H1 (cell line): ENCODE results near the gene RPS21. TPM values are rescaled to one million over a fixed set of nuclear protein-coding genes. Genes with fewer than 3 reads are reported as not detected.

Experiments used
- CTCF ChIA-PET: fragments of 300-600 bp; sonication (Branson Sonifier 250); formaldehyde crosslinking; loops from one replicate; lab custom pipeline; 2021; ENCODE audit not compliant: partially characterized antibody; lab: Charles Lee
- POLR2A ChIA-PET: fragments of 300-600 bp; sonication (Branson Sonifier 250); formaldehyde crosslinking; loops from one replicate; lab custom pipeline; 2021; ENCODE audit warnings: inconsistent platforms; ENCODE audit not compliant: partially characterized antibody; lab: Charles Lee
- DNase-seq, 2 experiments: peaks; one replicate each; pipeline versions ENCODE4 v3.0.0 to v3.0.0-alpha.2; 2010 to 2022; ENCODE audit warnings: low spot score in 2 of 2, low read depth in 1 of 2, mixed read lengths in 1 of 2
- FAIRE-seq: peaks from 2 replicates; lab custom pipeline; 2011; peaks lifted over from hg19 to GRCh38; lab: Jason Lieb, UNC
- H2AFZ ChIP-seq: 2 replicates; pipeline ENCODE4 v1.8.1; 2012; ENCODE audit warnings: low read length, inconsistent platforms
- H2AK5ac ChIP-seq: 2 replicates; pipeline ENCODE4 v1.6.1; 2013; ENCODE audit warnings: low read depth, low read length
- H2BK120ac ChIP-seq: replicated peaks from 2 replicates; pipeline ENCODE3; 2013; ENCODE audit warnings: low read depth, low read length, inconsistent platforms
- H2BK12ac ChIP-seq: 2 replicates; pipeline ENCODE4 v1.6.1; 2013; ENCODE audit warnings: low read depth, low read length
- H2BK15ac ChIP-seq: 2 replicates; pipeline ENCODE4 v1.6.1; 2013; ENCODE audit warnings: low read length
- H2BK20ac ChIP-seq: 2 replicates; pipeline ENCODE4 v1.6.1; 2013; ENCODE audit warnings: low read length
- H2BK5ac ChIP-seq: 2 replicates; pipeline ENCODE4 v1.6.1; 2013; ENCODE audit warnings: low read depth, low read length
- H3K14ac ChIP-seq: 2 replicates; pipeline ENCODE4 v1.6.1; 2013; ENCODE audit warnings: inconsistent platforms; ENCODE audit not compliant: insufficient read length
- H3K18ac ChIP-seq: 2 replicates; pipeline ENCODE4 v1.6.1; 2013; ENCODE audit warnings: low read length; ENCODE audit errors: extremely low read depth
- H3K23ac ChIP-seq: 2 replicates; pipeline ENCODE4 v1.6.1; 2013; ENCODE audit warnings: inconsistent platforms; ENCODE audit not compliant: insufficient read length
- H3K23me2 ChIP-seq: 2 replicates; pipeline ENCODE4 v1.6.1; 2013; ENCODE audit warnings: low read depth, low read length
- H3K27ac ChIP-seq: 2 replicates; pipeline ENCODE4 v1.6.1; 2011; ENCODE audit warnings: low read depth, low read length, inconsistent platforms
- H3K27me3 ChIP-seq, 4 experiments: replicated peaks in 1 of 4; 1 replicate in 1 of 4; 2 replicates in 3 of 4; pipeline versions ENCODE4 v1.6.1 to v1.8.1; 2011 to 2013; ENCODE audit warnings: low read length in 3 of 4, mild to moderate bottlenecking in 3 of 4, inconsistent platforms in 2 of 4, mixed read lengths in 2 of 4, moderate library complexity in 1 of 4; ENCODE audit not compliant: control insufficient read depth in 3 of 4, insufficient read depth in 3 of 4; ENCODE audit errors: extremely low read depth in 1 of 4
- H3K36me3 ChIP-seq, 4 experiments: 2 replicates each; pipeline versions ENCODE4 v1.6.1 to v1.8.1; 2011 to 2013; ENCODE audit warnings: mild to moderate bottlenecking in 4 of 4, low read length in 3 of 4, moderate library complexity in 2 of 4, control low read depth in 1 of 4, inconsistent platforms in 1 of 4; ENCODE audit not compliant: insufficient read depth in 4 of 4, control insufficient read depth in 2 of 4
- H3K4ac ChIP-seq: replicated peaks from 2 replicates; pipeline ENCODE3; 2013; ENCODE audit warnings: low read length, low read depth, mixed read lengths, inconsistent platforms; ENCODE audit not compliant: insufficient read length
- H3K4me1 ChIP-seq, 4 experiments: replicated peaks in 1 of 4; 1 replicate in 1 of 4; 2 replicates in 3 of 4; pipeline versions ENCODE4 v1.6.1 to v1.8.1; 2011 to 2013; ENCODE audit warnings: low read length in 3 of 4, inconsistent platforms in 2 of 4, mixed read lengths in 1 of 4; ENCODE audit not compliant: insufficient read depth in 4 of 4, control insufficient read depth in 3 of 4
- H3K4me2 ChIP-seq, 2 experiments: 2 replicates each; pipeline versions ENCODE4 v1.6.1 to v1.8.1; 2011 to 2013; ENCODE audit warnings: low read depth in 2 of 2, low read length in 2 of 2, control low read depth in 1 of 2, inconsistent platforms in 1 of 2, mild to moderate bottlenecking in 1 of 2; ENCODE audit not compliant: insufficient read depth in 1 of 2
- H3K4me3 ChIP-seq, 4 experiments: fragments of 200-600, 300-600 bp in 1 of 4; sonication (generic), shearing (Covaris generic), sonication (Bioruptor Twin) in 1 of 4; 2 replicates each; pipeline versions ENCODE4 v1.5.1 to v1.8.1; 2011 to 2016; ENCODE audit warnings: low read length in 4 of 4, low read depth in 3 of 4, control low read depth in 2 of 4, inconsistent platforms in 2 of 4, mild to moderate bottlenecking in 2 of 4, mixed read lengths in 1 of 4, moderate library complexity in 1 of 4; ENCODE audit not compliant: insufficient read depth in 2 of 4; ENCODE audit errors: extremely low read depth in 1 of 4
- H3K56ac ChIP-seq: replicated peaks from 2 replicates; pipeline ENCODE3; 2013; ENCODE audit warnings: low read depth, mild to moderate bottlenecking, mixed read lengths, low read length, inconsistent platforms; ENCODE audit not compliant: insufficient read length
- H3K79me1 ChIP-seq: 2 replicates; pipeline ENCODE4 v1.6.1; 2013; ENCODE audit warnings: low read depth, low read length, control low read depth
- H3K79me2 ChIP-seq, 2 experiments: 2 replicates each; pipeline versions ENCODE4 v1.6.1 to v1.8.1; 2012 to 2013; ENCODE audit warnings: low read length in 2 of 2, mild to moderate bottlenecking in 2 of 2, inconsistent platforms in 1 of 2; ENCODE audit not compliant: insufficient read depth in 2 of 2, control insufficient read depth in 1 of 2
- H3K9ac ChIP-seq, 4 experiments: replicated peaks in 1 of 4; 1 replicate in 1 of 4; 2 replicates in 3 of 4; pipeline versions ENCODE4 v1.6.1 to v1.8.1; 2011 to 2013; ENCODE audit warnings: low read depth in 3 of 4, low read length in 3 of 4, control low read depth in 2 of 4, mild to moderate bottlenecking in 2 of 4, moderate library complexity in 2 of 4, inconsistent platforms in 1 of 4; ENCODE audit errors: extremely low read depth in 1 of 4
- H3K9me3 ChIP-seq, 2 experiments: 2 replicates each; pipeline versions ENCODE4 v1.6.1 to v1.8.1; 2012 to 2013; ENCODE audit warnings: mild to moderate bottlenecking in 2 of 2, moderate library complexity in 2 of 2, control low read depth in 1 of 2, inconsistent platforms in 1 of 2, low read depth in 1 of 2, low read length in 1 of 2, mixed read lengths in 1 of 2; ENCODE audit not compliant: insufficient read depth in 2 of 2
- H4K20me1 ChIP-seq, 2 experiments: replicated peaks in 1 of 2; 2 replicates each; pipeline versions ENCODE3 to v1.8.1; 2011 to 2013; ENCODE audit warnings: inconsistent platforms in 2 of 2, low read length in 2 of 2, mild to moderate bottlenecking in 1 of 2; ENCODE audit not compliant: insufficient read depth in 2 of 2, control insufficient read depth in 1 of 2
- H4K5ac ChIP-seq: 2 replicates; pipeline ENCODE4 v1.6.1; 2013; ENCODE audit warnings: low read length, low read depth, mixed read lengths, inconsistent platforms; ENCODE audit not compliant: insufficient read length
- H4K8ac ChIP-seq: 2 replicates; pipeline ENCODE4 v1.8.0; 2013; ENCODE audit warnings: mild to moderate bottlenecking, moderate library complexity, low read length, inconsistent platforms; ENCODE audit not compliant: insufficient read depth; ENCODE audit errors: extremely low read depth
- H4K91ac ChIP-seq: replicated peaks from 2 replicates; pipeline ENCODE3; 2013; ENCODE audit warnings: low read length, mixed read lengths, inconsistent platforms; ENCODE audit not compliant: insufficient read length
- CBX5 ChIP-seq: fragments of 300-800, 300-1000 bp; sonication (generic); IDR thresholded peaks from 2 replicates; pipeline ENCODE4 v1.7.1; 2016; ENCODE audit warnings: antibody characterized with exemption, low read length, low read depth
- EZH2 ChIP-seq: fragments of 200-600 bp; sonication (generic); IDR thresholded peaks from 2 replicates; pipeline ENCODE4 v1.7.1; 2012; ENCODE audit warnings: low read depth, mild to moderate bottlenecking, moderate library complexity, low read length, inconsistent platforms; ENCODE audit not compliant: severe bottlenecking
- JUND ChIP-seq: IDR thresholded peaks from 2 replicates; pipeline ENCODE4 v1.6.1; 2011; ENCODE audit warnings: mild to moderate bottlenecking, improper control_type of control experiment, low read length
- NANOG ChIP-seq: IDR thresholded peaks from 2 replicates; pipeline ENCODE4 v1.6.1; 2011; ENCODE audit warnings: low read length, low read depth, mild to moderate bottlenecking, inconsistent platforms; ENCODE audit not compliant: insufficient read depth, poor library complexity, severe bottlenecking
- POLR2A ChIP-seq, 2 experiments: IDR thresholded peaks; 1 replicate in 1 of 2; 2 replicates in 1 of 2; pipeline ENCODE4 v1.6.1; 2011; ENCODE audit warnings: low read depth in 2 of 2, low read length in 2 of 2, mild to moderate bottlenecking in 2 of 2; ENCODE audit errors: control extremely low read depth in 1 of 2
- TAF1 ChIP-seq: IDR thresholded peaks from 2 replicates; pipeline ENCODE4 v1.6.1; 2011; ENCODE audit warnings: mild to moderate bottlenecking, low read depth, low read length
- TEAD4 ChIP-seq: IDR thresholded peaks from 2 replicates; pipeline ENCODE4 v1.6.1; 2012; ENCODE audit warnings: low read depth, low read length, inconsistent platforms, mixed read lengths
- WGBS, 2 experiments: shearing (Covaris generic) in 1 of 2; methylation state at CpG; one replicate each; pipeline versions ENCODE4 v1.1.6 to v1.1.7; 2013 to 2015; ENCODE audit warnings: low lambda C conversion rate in 2 of 2, mixed read lengths in 2 of 2, inconsistent platforms in 1 of 2, low coverage in 1 of 2, missing lambda C conversion rate in 1 of 2; ENCODE audit not compliant: insufficient replicate concordance in 2 of 2, insufficient coverage in 1 of 2, insufficient read length in 1 of 2; ENCODE audit errors: extremely low coverage in 1 of 2, missing lambda C conversion rate in 1 of 2; 5-methylcytosine and 5-hydroxymethylcytosine counted together
- polyA plus RNA-seq, 7 experiments: library from polyadenylated mRNA; depleted of rRNA in 3 of 7; stranded (reverse) in 5 of 7; unstranded in 2 of 7; fragments of >200 nt in 5 of 7; fragments of 200-250 nt in 2 of 7; gene quantifications; 1 replicate in 5 of 7; 2 replicates in 1 of 7; 4 replicates in 1 of 7; pipeline versions ENCODE4 v1.2.1 to v1.2.3, GENCODE V29; 2011 to 2013; ENCODE audit warnings: missing spikeins in 2 of 7, mixed read lengths in 2 of 7
- total RNA-seq: library from RNA; stranded (reverse); fragmentation: NEBNext Ultra II Directional; extraction: Animal tissue kit (Norgen Biotek cat#: 25700); gene quantifications from 2 replicates; pipeline ENCODE4 v1.2.1, GENCODE V29; 2021

RPS21 gene
- total and polyA plus RNA-seq, 2 of the 8 experiments (the other 6 are each of a cell fraction or from before 2014, with no cell fraction given): 1,787 to 7,219 TPM

- WGBS, 2 experiments: 89% methylated on average over 10 of the region's 16 CpGs; no CpG with 5 or more reads in 1 of the 2 experiments
- Histone ChIP-seq H3K4me1 (peaks cover 8 to 75% (median 64%) of the 10 kb centered on the region in 4 experiments), H3K36me3 (peaks cover 0 to 19% (median 2%) of the 10 kb centered on the region in 4 experiments; a peak in 3 of 8 replicates), H4K8ac (peak overlapping the region; percentile 82), H2BK5ac (peak overlapping the region; percentile 76), H4K5ac (peak overlapping the region; percentile 44), H3K4me2 (no peak overlapping the region), H3K9ac (no peak overlapping the region; a peak in 1 of 7 replicates), H4K20me1 (peaks cover 1 to 25% of the 10 kb centered on the region in 2 experiments), H2BK120ac (peak overlapping the region; percentile 33), H2BK12ac (peak overlapping the region; percentile 84), H2AK5ac (peak overlapping the region; percentile 45; the same call in 1 of the 2 replicates), H3K23me2 (peaks cover 2% of the 10 kb centered on the region; the same call in 1 of the 2 replicates), H3K4me3 (no peak overlapping the region), H3K9me3 (no peaks in the 10 kb centered on the region), H2BK15ac (0 out of 2 replicates have a peak overlapping the region, but pooled peaks have one; percentile 72), H3K56ac (no peak overlapping the region), H2BK20ac (0 out of 2 replicates have a peak overlapping the region, but pooled peaks have one; percentile 90), H3K14ac (no peak overlapping the region), H3K18ac (no peak overlapping the region; the same call in 1 of the 2 replicates), H3K79me1 (peaks cover 28% of the 10 kb centered on the region), H3K4ac (peak overlapping the region; percentile 74), H2AFZ (no peak overlapping the region), H3K27ac (peak overlapping the region; percentile 48; the same call in 1 of the 2 replicates), H3K23ac (no peak overlapping the region), H4K91ac (peak overlapping the region; percentile 97), H3K27me3 (no peaks in the 10 kb centered on the region), H3K79me2 (peaks cover 12 to 81% of the 10 kb centered on the region in 2 experiments; a peak in 3 of 4 replicates)
- ChIA-PET POLR2A (interaction anchor here (0.9 to 10.4 kb wide), 15 partner anchors 6 to 57 kb away, joined by 3 to 114 read pairs (median 3); partner anchors contain the start of genes ADRM1, CABLES2, LAMA5 and RPS21), CTCF (interaction anchor here (0.9 to 3.5 kb wide), 6 partner anchors 10 to 58 kb away, joined by 3 to 15 read pairs (median 4); no protein-coding TSS in a partner anchor)
- FAIRE-seq: no peak
- peak in 1 of 2 experiments; percentile 46 for DNase-seq
- no peak for TF ChIP-seq EZH2
- TF ChIP-seq POLR2A (IDR thresholded peaks at IDR 0.05; ENCODE audit: control extremely low read depth in 1 of 2, low read depth in 2 of 2, low read length in 2 of 2): no peak
- no peak for TF ChIP-seq NANOG
- no peak for TF ChIP-seq JUND
- TF ChIP-seq TAF1: no peak
- no peak for TF ChIP-seq CBX5
- TF ChIP-seq TEAD4: no peak
Observed at GRCh38 chr20:62359043-62359490, 27.8 kb upstream of the RPS21 start.
